GM12878 (cell line): ENCODE results near the gene LAP3. TPM values are rescaled to one million over a fixed set of nuclear protein-coding genes. Genes with fewer than 3 reads are reported as not detected.
A peak's percentile ranks its signal among the peaks of the same experiment; 100 is the strongest.

Experiments used
- ATAC-seq: fragments of 200-7000 bp; cut with Tn5 transposase; 3 replicates; pipeline ENCODE4 v1.9.1; 2020; ENCODE audit warnings: mild to moderate bottlenecking, moderate library complexity
- BruUV-seq: library from RNA; stranded (reverse); fragments of 400-500 nt; replicated peaks from 2 replicates; lab custom pipeline; 2021; lab: Mats Ljungman, UMichigan
- CTCF ChIA-PET: fragments of 300-600 bp; sonication (Branson Sonifier 250); formaldehyde crosslinking; extraction: SDS; loops from one replicate; lab custom pipeline; 2021; ENCODE audit warnings: inconsistent platforms; lab: Yijun Ruan, JAX
- POLR2A ChIA-PET: fragments of 350-600 bp; formaldehyde crosslinking; extraction: SDS; loops from one replicate; lab custom pipeline; 2021; ENCODE audit warnings: inconsistent platforms; lab: Charles Lee
- RAD21 ChIA-PET: fragments of 300-600 bp; sonication (Branson Sonifier 250); formaldehyde crosslinking; loops from one replicate; lab custom pipeline; 2023; ENCODE audit warnings: antibody characterized with exemption; ENCODE audit not compliant: unreplicated experiment; lab: Charles Lee
- SMC1A ChIA-PET: fragments of 300-600 bp; sonication (Branson Sonifier 250); formaldehyde crosslinking; loops from one replicate; lab custom pipeline; 2023; ENCODE audit not compliant: unreplicated experiment, uncharacterized antibody; lab: Charles Lee
- DNase-seq: peaks from one replicate; pipeline ENCODE4 v3.0.0-alpha.2; 2011; ENCODE audit warnings: low read depth, low spot score
- FAIRE-seq: peaks from 3 replicates; lab custom pipeline; 2011; peaks lifted over from hg19 to GRCh38; lab: Jason Lieb, UNC
- H2AFZ ChIP-seq: 2 replicates; pipeline ENCODE4 v1.6.0; 2011; ENCODE audit warnings: low read depth, low read length, control low read depth; ENCODE audit not compliant: control insufficient read depth
- H3K27ac ChIP-seq: 2 replicates; pipeline ENCODE4 v1.5.1; 2011; ENCODE audit warnings: control low read depth; ENCODE audit not compliant: control insufficient read depth, insufficient read depth
- H3K27me3 ChIP-seq, 2 experiments: replicated peaks in 1 of 2; 2 replicates each; pipeline versions ENCODE4 v1.6.0 to v1.6.1; 2011; ENCODE audit warnings: low read length in 1 of 2; ENCODE audit not compliant: control insufficient read depth in 2 of 2, insufficient read depth in 2 of 2
- H3K36me3 ChIP-seq, 2 experiments: 2 replicates each; pipeline ENCODE4 v1.5.1; 2011; ENCODE audit warnings: low read length in 1 of 2; ENCODE audit not compliant: control insufficient read depth in 2 of 2, insufficient read depth in 2 of 2
- H3K4me1 ChIP-seq: 2 replicates; pipeline ENCODE4 v1.6.1; 2011; ENCODE audit warnings: mild to moderate bottlenecking, low read length, moderate library complexity, mixed read lengths; ENCODE audit not compliant: control insufficient read depth, insufficient read depth
- H3K4me2 ChIP-seq: 2 replicates; pipeline ENCODE4 v1.6.0; 2011; ENCODE audit warnings: control low read depth; ENCODE audit not compliant: control insufficient read depth, insufficient read depth
- H3K4me3 ChIP-seq: fragments of 200-600 bp; sonication (generic); 2 replicates; pipeline ENCODE4 v1.5.1; 2016
- H3K79me2 ChIP-seq: 2 replicates; pipeline ENCODE4 v1.6.0; 2011; ENCODE audit warnings: low read length; ENCODE audit not compliant: control insufficient read depth, insufficient read depth
- H3K9ac ChIP-seq: 2 replicates; pipeline ENCODE4 v1.8.0; 2011; ENCODE audit warnings: low read length, control low read depth, mixed read lengths; ENCODE audit not compliant: control insufficient read depth, insufficient read depth
- H3K9me3 ChIP-seq: replicated peaks from 3 replicates; pipeline ENCODE4 v1.5.1; 2011; ENCODE audit warnings: mild to moderate bottlenecking, low read length; ENCODE audit not compliant: control insufficient read depth, insufficient read depth
- H4K20me1 ChIP-seq: 2 replicates; pipeline ENCODE4 v1.6.0; 2011; ENCODE audit not compliant: control insufficient read depth, insufficient read depth
- BACH1 ChIP-seq: fragments of 450-650 bp; IDR thresholded peaks from 2 replicates; pipeline ENCODE4 v1.6.1; 2017; ENCODE audit warnings: mild to moderate bottlenecking, borderline replicate concordance
- BCL11A ChIP-seq: IDR thresholded peaks from 2 replicates; pipeline ENCODE4 v1.6.1; 2011; ENCODE audit warnings: low read depth, low read length
- BHLHE40 ChIP-seq, 2 experiments: fragments of 450-650 bp in 1 of 2; IDR thresholded peaks; 2 replicates each; pipeline ENCODE4 v1.6.1; 2011 to 2017; ENCODE audit warnings: low read depth in 2 of 2, borderline replicate concordance in 1 of 2, improper control_type of control experiment in 1 of 2, low read length in 1 of 2, mild to moderate bottlenecking in 1 of 2
- FOXM1 ChIP-seq: IDR thresholded peaks from 2 replicates; pipeline ENCODE4 v1.6.1; 2012; ENCODE audit warnings: low read depth, mild to moderate bottlenecking, inconsistent platforms, low read length, moderate library complexity
- HDAC2 ChIP-seq: fragments of 200-600 bp; sonication (generic); IDR thresholded peaks from 2 replicates; pipeline ENCODE4 v1.6.1; 2017
- IRF3 ChIP-seq: fragments of 450-650 bp; IDR thresholded peaks from 2 replicates; pipeline ENCODE4 v1.6.1; 2014; ENCODE audit warnings: mild to moderate bottlenecking
- MTA3 ChIP-seq: IDR thresholded peaks from 2 replicates; pipeline ENCODE4 v1.6.1; 2012; ENCODE audit warnings: low read length, inconsistent platforms, borderline replicate concordance
- NR2F1 ChIP-seq: fragments of 450-650 bp; conservative IDR thresholded peaks from 2 replicates; pipeline ENCODE4 v1.6.1; 2017; ENCODE audit warnings: mild to moderate bottlenecking
- PAX5 ChIP-seq: IDR thresholded peaks from 2 replicates; pipeline ENCODE4 v1.6.1; 2011; ENCODE audit warnings: low read depth, low read length, borderline replicate concordance
- RCOR1 ChIP-seq: conservative IDR thresholded peaks from 2 replicates; pipeline ENCODE4 v1.6.1; 2012; ENCODE audit warnings: low read depth, low read length, improper control_type of control experiment
- TCF12 ChIP-seq: IDR thresholded peaks from 2 replicates; pipeline ENCODE4 v1.6.1; 2011; ENCODE audit warnings: low read depth, mild to moderate bottlenecking, low read length
- YBX1 ChIP-seq: fragments of 450-650 bp; IDR thresholded peaks from 2 replicates; pipeline ENCODE4 v1.6.1; 2016; ENCODE audit warnings: antibody characterized with exemption
- ZZZ3 ChIP-seq: IDR thresholded peaks from 2 replicates; pipeline ENCODE4 v1.6.1; 2011; ENCODE audit warnings: low read depth; ENCODE audit not compliant: control insufficient read depth, insufficient read length
- WGBS: methylation state at CpG from one replicate; pipeline ENCODE4 v1.1.6; 2016; ENCODE audit warnings: low lambda C conversion rate; ENCODE audit not compliant: insufficient replicate concordance, insufficient coverage; ENCODE audit errors: missing lambda C conversion rate; 5-methylcytosine and 5-hydroxymethylcytosine counted together
- in situ Hi-C: fragments of 300-500 bp; cut with MboI; formaldehyde crosslinking; loops from 9 replicates; pipeline ENCODE4 v1.14.3; 2018; ENCODE audit warnings: mixed read lengths
- intact Hi-C: fragments of 100-400 bp; cut with micrococcal nuclease; formaldehyde crosslinking; loops from one replicate; pipeline ENCODE4 v1.14.2; 2022; ENCODE audit not compliant: unreplicated experiment
- polyA plus RNA-seq, 11 experiments: library from polyadenylated mRNA; depleted of rRNA in 4 of 11; unstranded in 6 of 11; stranded (reverse) in 5 of 11; fragments of >200 nt; fragmentation: Nextera tagmentation in 4 of 11; fragmentation: Illumina TruSeq in 1 of 11; extraction: Ambion mirVana in 4 of 11; extraction: Trizol in 1 of 11; gene quantifications; 1 replicate in 1 of 11; 2 replicates in 10 of 11; pipeline versions ENCODE4 v1.2.1 to v1.2.3, GENCODE V29; 2011 to 2016; ENCODE audit warnings: inconsistent platforms in 2 of 11, missing spikeins in 2 of 11, low read depth in 1 of 11
- total RNA-seq, 4 experiments: library from RNA; depleted of rRNA in 3 of 4; stranded (reverse); fragments of >200 nt in 3 of 4; fragmentation: Illumina TruSeq in 1 of 4; extraction: Trizol in 1 of 4; gene quantifications; 2 replicates each; pipeline versions ENCODE4 v1.2.1 to v1.2.3, GENCODE V29; 2013 to 2021
- TF ChIP-seq, protein P1 (sequence below): IDR thresholded peaks from 2 replicates; pipeline ENCODE4 v1.6.1; 2011; ENCODE audit warnings: borderline replicate concordance, low read depth, mild to moderate bottlenecking, moderate library complexity, mixed read lengths, low read length; ENCODE audit not compliant: insufficient read depth; ENCODE audit errors: extremely low read length
- TF ChIP-seq, protein P2 (sequence below): fragments of 450-650 bp; formaldehyde crosslinking; IDR thresholded peaks from 2 replicates; pipeline ENCODE4 v1.4.0; 2022; ENCODE audit warnings: mild to moderate bottlenecking, moderate library complexity
- TF ChIP-seq, protein P3 (sequence below): fragments of 450-650 bp; IDR thresholded peaks from 2 replicates; pipeline ENCODE4 v1.6.1; 2017; ENCODE audit warnings: mild to moderate bottlenecking, low read depth, inconsistent platforms; ENCODE audit not compliant: poor library complexity, severe bottlenecking

The LAP3 gene
- total and polyA plus RNA-seq, 10 of the 15 experiments (the other 5 are each of a cell fraction or from before 2014, with no cell fraction given): 134 to 249 (median 204) TPM

- ChIA-PET CTCF (interaction anchor here (0.8 to 1.5 kb wide), 8 partner anchors 17 to 222 kb away, joined by 3 to 7 read pairs (median 4); partner anchors contain the start of gene DCAF16), POLR2A (interaction anchor here (0.7 to 1.6 kb wide), 5 partner anchors 17 to 214 kb away, joined by 3 to 9 read pairs (median 3); partner anchors contain the start of gene LAP3), RAD21 (interaction anchor here (1.0 to 1.4 kb wide), 5 partner anchors 14 to 47 kb away, joined by 3 to 6 read pairs (median 5); partner anchors contain the start of genes LAP3 and MED28), SMC1A (interaction anchor here (0.6 to 1.5 kb wide), 8 partner anchors 11 to 205 kb away, joined by 3 to 8 read pairs (median 4); partner anchors contain the start of genes LAP3 and MED28)
- BruUV-seq: no TSS peak
- Histone ChIP-seq H3K4me1 (peaks cover 31% of the 10 kb centered on the region), H3K36me3 (peaks cover 11 to 56% of the 10 kb centered on the region in 2 experiments), H3K79me2 (peaks cover 20% of the 10 kb centered on the region), H3K27ac (0 out of 2 replicates have a peak overlapping the region, but pooled peaks have one; percentile 27), H3K9ac (no peak overlapping the region), H4K20me1 (peaks cover 13% of the 10 kb centered on the region; the same call in 1 of the 2 replicates), H3K4me2 (peak overlapping the region; percentile 13; the same call in 1 of the 2 replicates), H3K9me3 (no peaks in the 10 kb centered on the region), H2AFZ (no peak overlapping the region), H3K4me3 (no peak overlapping the region), H3K27me3 (no peaks in the 10 kb centered on the region)
- ATAC-seq (peak; percentile 90), FAIRE-seq (no peak), DNase-seq (peak; percentile 67)
- intact Hi-C loops (no loop called here), in situ Hi-C loops (no loop called here)
- WGBS: under 1% methylated on average over 6 of the region's 6 CpGs
- TF ChIP-seq RCOR1 (0 out of 2 replicates have a peak, but pooled peaks have one; percentile 27), BCL11A (peak; percentile 76), TCF12 (0 out of 2 replicates have a peak, but pooled peaks have one; percentile 20), BACH1 (peak; percentile 63; the same call in 1 of the 2 replicates), YBX1 (no peak), PAX5 (peak; percentile 41; the same call in 1 of the 2 replicates), NR2F1 (peak; percentile 61), ZZZ3 (no peak), HDAC2 (no peak), FOXM1 (no peak), BHLHE40 (IDR thresholded peaks at IDR 0.05; ENCODE audit: borderline replicate concordance in 1 of 2, low read depth in 2 of 2, low read length in 1 of 2) (0 out of 4 replicates have a peak, but pooled peaks of 1 of the 2 experiments have one; percentile 23), MTA3 (peak; percentile 52; the same call in 1 of the 2 replicates), IRF3 (no peak)
- TF ChIP-seq, protein P1, sequence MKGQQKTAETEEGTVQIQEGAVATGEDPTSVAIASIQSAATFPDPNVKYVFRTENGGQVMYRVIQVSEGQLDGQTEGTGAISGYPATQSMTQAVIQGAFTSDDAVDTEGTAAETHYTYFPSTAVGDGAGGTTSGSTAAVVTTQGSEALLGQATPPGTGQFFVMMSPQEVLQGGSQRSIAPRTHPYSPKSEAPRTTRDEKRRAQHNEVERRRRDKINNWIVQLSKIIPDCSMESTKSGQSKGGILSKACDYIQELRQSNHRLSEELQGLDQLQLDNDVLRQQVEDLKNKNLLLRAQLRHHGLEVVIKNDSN: no peak
- TF ChIP-seq, protein P2, sequence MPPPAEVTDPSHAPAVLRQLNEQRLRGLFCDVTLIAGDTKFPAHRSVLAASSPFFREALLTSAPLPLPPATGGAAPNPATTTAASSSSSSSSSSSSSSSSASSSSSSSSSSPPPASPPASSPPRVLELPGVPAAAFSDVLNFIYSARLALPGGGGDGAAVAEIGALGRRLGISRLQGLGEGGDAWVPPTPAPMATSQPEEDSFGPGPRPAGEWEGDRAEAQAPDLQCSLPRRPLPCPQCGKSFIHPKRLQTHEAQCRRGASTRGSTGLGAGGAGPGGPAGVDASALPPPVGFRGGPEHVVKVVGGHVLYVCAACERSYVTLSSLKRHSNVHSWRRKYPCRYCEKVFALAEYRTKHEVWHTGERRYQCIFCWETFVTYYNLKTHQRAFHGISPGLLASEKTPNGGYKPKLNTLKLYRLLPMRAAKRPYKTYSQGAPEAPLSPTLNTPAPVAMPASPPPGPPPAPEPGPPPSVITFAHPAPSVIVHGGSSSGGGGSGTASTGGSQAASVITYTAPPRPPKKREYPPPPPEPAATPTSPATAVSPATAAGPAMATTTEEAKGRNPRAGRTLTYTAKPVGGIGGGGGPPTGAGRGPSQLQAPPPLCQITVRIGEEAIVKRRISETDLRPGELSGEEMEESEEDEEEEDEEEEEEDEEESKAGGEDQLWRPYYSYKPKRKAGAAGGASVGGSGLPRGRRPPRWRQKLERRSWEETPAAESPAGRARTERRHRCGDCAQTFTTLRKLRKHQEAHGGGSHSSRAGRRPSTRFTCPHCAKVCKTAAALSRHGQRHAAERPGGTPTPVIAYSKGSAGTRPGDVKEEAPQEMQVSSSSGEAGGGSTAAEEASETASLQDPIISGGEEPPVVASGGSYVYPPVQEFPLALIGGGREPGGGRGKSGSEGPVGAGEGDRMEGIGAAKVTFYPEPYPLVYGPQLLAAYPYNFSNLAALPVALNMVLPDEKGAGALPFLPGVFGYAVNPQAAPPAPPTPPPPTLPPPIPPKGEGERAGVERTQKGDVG (CRISPR knock-in tag): no peak
- TF ChIP-seq, protein P3, sequence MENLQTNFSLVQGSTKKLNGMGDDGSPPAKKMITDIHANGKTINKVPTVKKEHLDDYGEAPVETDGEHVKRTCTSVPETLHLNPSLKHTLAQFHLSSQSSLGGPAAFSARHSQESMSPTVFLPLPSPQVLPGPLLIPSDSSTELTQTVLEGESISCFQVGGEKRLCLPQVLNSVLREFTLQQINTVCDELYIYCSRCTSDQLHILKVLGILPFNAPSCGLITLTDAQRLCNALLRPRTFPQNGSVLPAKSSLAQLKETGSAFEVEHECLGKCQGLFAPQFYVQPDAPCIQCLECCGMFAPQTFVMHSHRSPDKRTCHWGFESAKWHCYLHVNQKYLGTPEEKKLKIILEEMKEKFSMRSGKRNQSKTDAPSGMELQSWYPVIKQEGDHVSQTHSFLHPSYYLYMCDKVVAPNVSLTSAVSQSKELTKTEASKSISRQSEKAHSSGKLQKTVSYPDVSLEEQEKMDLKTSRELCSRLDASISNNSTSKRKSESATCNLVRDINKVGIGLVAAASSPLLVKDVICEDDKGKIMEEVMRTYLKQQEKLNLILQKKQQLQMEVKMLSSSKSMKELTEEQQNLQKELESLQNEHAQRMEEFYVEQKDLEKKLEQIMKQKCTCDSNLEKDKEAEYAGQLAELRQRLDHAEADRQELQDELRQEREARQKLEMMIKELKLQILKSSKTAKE: peak; percentile 55
Observed at GRCh38 chr4:17595471-17596005, 18.5 kb downstream of the LAP3 start.
